HepG2 (cell line): ENCODE results near the gene PRPSAP1. TPM values are rescaled to one million over a fixed set of nuclear protein-coding genes. Genes with fewer than 3 reads are reported as not detected.

ENCODE experiments used
- CBFB ChIP-seq: sonication (generic); formaldehyde crosslinking; IDR thresholded peaks from 2 replicates; pipeline ENCODE4 v1.4.0; 2020; ENCODE audit warnings: missing genetic modification reagents
- ETV5 ChIP-seq: IDR thresholded peaks from 2 replicates; pipeline ENCODE4 v1.6.1; 2018; ENCODE audit warnings: missing biosample characterization, missing genetic modification reagents, inconsistent platforms, borderline replicate concordance
- KMT2B ChIP-seq: IDR thresholded peaks from 2 replicates; pipeline ENCODE4 v1.6.1; 2016; ENCODE audit warnings: missing genetic modification reagents, missing compliant biosample characterization
- MTF1 ChIP-seq: sonication (generic); formaldehyde crosslinking; IDR thresholded peaks from 2 replicates; pipeline ENCODE4 v1.5.0; 2020; ENCODE audit warnings: missing genetic modification reagents
- PCBP1 ChIP-seq: fragments of 200-400 bp; formaldehyde crosslinking; IDR thresholded peaks from 2 replicates; pipeline ENCODE4 v1.6.1; 2017; ENCODE audit warnings: mild to moderate bottlenecking, low read depth, low read length, borderline replicate concordance
- SOX6 ChIP-seq, 2 experiments: fragments of 450-650 bp in 1 of 2; sonication (generic) in 1 of 2; formaldehyde crosslinking in 1 of 2; IDR thresholded peaks; 2 replicates each; pipeline versions ENCODE4 v1.4.0 to v1.6.1; 2017 to 2020; ENCODE audit warnings: antibody characterized with exemption in 1 of 2, mild to moderate bottlenecking in 1 of 2, missing genetic modification reagents in 1 of 2
- ZBTB1 ChIP-seq: sonication (generic); formaldehyde crosslinking; IDR thresholded peaks from 2 replicates; pipeline ENCODE4 v1.4.0; 2020; ENCODE audit warnings: missing genetic modification reagents, borderline replicate concordance
- ZBTB38 ChIP-seq: sonication (generic); formaldehyde crosslinking; IDR thresholded peaks from 2 replicates; pipeline ENCODE4 v1.5.1; 2020; ENCODE audit warnings: mild to moderate bottlenecking, missing genetic modification reagents
- ZNF20 ChIP-seq: sonication (generic); formaldehyde crosslinking; IDR thresholded peaks from 2 replicates; pipeline ENCODE4 v1.4.0; 2020; ENCODE audit warnings: mild to moderate bottlenecking, moderate library complexity, missing genetic modification reagents
- ZNF232 ChIP-seq: sonication (generic); formaldehyde crosslinking; IDR thresholded peaks from 2 replicates; pipeline ENCODE4 v1.4.0; 2020; ENCODE audit warnings: missing genetic modification reagents, borderline replicate concordance
- ZNF326 ChIP-seq: sonication (generic); formaldehyde crosslinking; IDR thresholded peaks from 2 replicates; pipeline ENCODE4 v1.4.0; 2020; ENCODE audit warnings: missing genetic modification reagents, borderline replicate concordance
- ZNF343 ChIP-seq: sonication (generic); formaldehyde crosslinking; IDR thresholded peaks from 2 replicates; pipeline ENCODE4 v1.4.0; 2020; ENCODE audit warnings: mild to moderate bottlenecking, missing genetic modification reagents
- ZNF556 ChIP-seq: sonication (generic); formaldehyde crosslinking; IDR thresholded peaks from 2 replicates; pipeline ENCODE4 v1.4.0; 2020; ENCODE audit warnings: mild to moderate bottlenecking, missing genetic modification reagents, borderline replicate concordance
- ZNF772 ChIP-seq: sonication (generic); formaldehyde crosslinking; IDR thresholded peaks from 2 replicates; pipeline ENCODE4 v1.5.0; 2020; ENCODE audit warnings: mild to moderate bottlenecking, missing genetic modification reagents
- ZSCAN21 ChIP-seq: sonication (generic); formaldehyde crosslinking; IDR thresholded peaks from 2 replicates; pipeline ENCODE4 v1.8.0; 2022; ENCODE audit warnings: mild to moderate bottlenecking, missing genetic modification reagents, moderate library complexity, borderline replicate concordance
- polyA plus RNA-seq, 8 experiments: library from polyadenylated mRNA; depleted of rRNA in 3 of 8; stranded (reverse) in 7 of 8; unstranded in 1 of 8; fragments of >200 nt; fragmentation: Illumina TruSeq in 4 of 8; extraction: Trizol in 4 of 8; gene quantifications; 2 replicates each; pipeline versions ENCODE4 v1.2.1 to v1.2.3, GENCODE V29; 2011 to 2016; ENCODE audit warnings: low read depth in 4 of 8, missing spikeins in 1 of 8, mixed read lengths in 1 of 8; ENCODE audit not compliant: insufficient read depth in 1 of 8
- total RNA-seq, 5 experiments: library from RNA; depleted of rRNA; stranded (reverse); fragments of >200 nt; fragmentation: Illumina TruSeq; extraction: Trizol; gene quantifications; 2 replicates each; pipeline ENCODE4 v1.2.3, GENCODE V29; 2016; ENCODE audit warnings: low read depth in 1 of 5
- TF ChIP-seq, protein P1 (sequence below): IDR thresholded peaks from 2 replicates; pipeline ENCODE4 v1.6.1; 2016
- TF ChIP-seq, protein P2 (sequence below): sonication (generic); formaldehyde crosslinking; IDR thresholded peaks from 2 replicates; pipeline ENCODE4 v1.8.0; 2022; ENCODE audit warnings: mild to moderate bottlenecking, missing genetic modification reagents; ENCODE audit not compliant: insufficient replicate concordance
- TF ChIP-seq, protein P3 (sequence below): IDR thresholded peaks from 2 replicates; pipeline ENCODE4 v1.6.1; 2016; ENCODE audit warnings: low read depth, control low read depth
- TF ChIP-seq, protein P4 (sequence below): sonication (generic); formaldehyde crosslinking; IDR thresholded peaks from 2 replicates; pipeline ENCODE4 v1.5.0; 2020; ENCODE audit warnings: missing genetic modification reagents, mild to moderate bottlenecking, borderline replicate concordance
- TF ChIP-seq, protein P5 (sequence below), 2 experiments: sonication (generic) in 1 of 2; formaldehyde crosslinking in 1 of 2; IDR thresholded peaks; 2 replicates each; pipeline versions ENCODE4 v1.4.0 to v1.6.1; 2018 to 2020; ENCODE audit warnings: missing genetic modification reagents in 2 of 2, borderline replicate concordance in 1 of 2, low read depth in 1 of 2, mild to moderate bottlenecking in 1 of 2, missing biosample characterization in 1 of 2

PRPSAP1 gene
- total and polyA plus RNA-seq, 2 of the 13 experiments (the other 11 are each of a cell fraction or from before 2014, with no cell fraction given), result 91.1 to 314 TPM

DNA sequence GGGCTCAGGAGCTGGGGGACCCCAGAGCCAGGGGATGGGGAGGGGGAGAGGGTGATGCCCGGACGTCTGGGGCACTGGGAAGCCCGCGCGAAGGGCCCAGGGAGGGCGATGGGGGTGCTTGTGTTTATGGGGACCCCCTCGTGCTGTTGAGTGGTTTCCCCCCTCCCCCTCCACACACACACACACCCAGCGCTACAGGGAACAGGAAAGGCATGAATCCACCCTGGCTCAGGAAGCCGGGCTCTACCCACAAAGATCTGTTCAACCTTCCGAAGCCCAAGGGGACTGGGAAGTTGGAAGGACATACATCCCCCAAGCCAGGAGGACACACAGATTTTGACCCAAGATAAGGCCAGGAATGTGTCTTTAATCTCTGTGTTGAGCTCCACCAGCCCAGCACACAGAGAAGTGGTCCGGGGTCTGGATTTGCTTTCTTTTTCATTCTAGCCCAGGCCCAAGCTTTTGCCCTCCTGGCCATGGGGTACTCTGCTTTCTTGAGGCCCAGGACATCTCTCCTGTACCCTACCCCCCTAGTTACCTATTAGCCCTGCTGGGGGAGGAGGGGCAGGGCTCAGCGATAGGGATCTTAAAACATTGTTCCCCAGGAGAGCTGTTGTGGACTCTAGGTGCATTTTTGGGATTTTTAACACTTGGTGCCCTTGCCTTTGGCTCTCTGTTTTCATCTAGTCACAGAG, 87.3 kb downstream of the PRPSAP1 start (continued):
- TF ChIP-seq ZBTB1 (CRISPR knock-in tag), result no peak
- TF ChIP-seq, protein P1, sequence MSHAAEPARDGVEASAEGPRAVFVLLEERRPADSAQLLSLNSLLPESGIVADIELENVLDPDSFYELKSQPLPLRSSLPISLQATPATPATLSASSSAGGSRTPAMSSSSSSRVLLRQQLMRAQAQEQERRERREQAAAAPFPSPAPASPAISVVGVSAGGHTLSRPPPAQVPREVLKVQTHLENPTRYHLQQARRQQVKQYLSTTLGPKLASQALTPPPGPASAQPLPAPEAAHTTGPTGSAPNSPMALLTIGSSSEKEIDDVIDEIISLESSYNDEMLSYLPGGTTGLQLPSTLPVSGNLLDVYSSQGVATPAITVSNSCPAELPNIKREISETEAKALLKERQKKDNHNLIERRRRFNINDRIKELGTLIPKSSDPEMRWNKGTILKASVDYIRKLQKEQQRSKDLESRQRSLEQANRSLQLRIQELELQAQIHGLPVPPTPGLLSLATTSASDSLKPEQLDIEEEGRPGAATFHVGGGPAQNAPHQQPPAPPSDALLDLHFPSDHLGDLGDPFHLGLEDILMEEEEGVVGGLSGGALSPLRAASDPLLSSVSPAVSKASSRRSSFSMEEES, result no peak
- 0 out of 2 replicates have a peak, but pooled peaks have one; percentile 27 for TF ChIP-seq ZNF232 (CRISPR knock-in tag)
- TF ChIP-seq MTF1, result no peak
- no peak for TF ChIP-seq ZNF772 (CRISPR knock-in tag)
- no peak for TF ChIP-seq SOX6 (IDR thresholded peaks at IDR 0.05)
- 0 out of 2 replicates have a peak, but pooled peaks have one; percentile 32 for TF ChIP-seq SOX6 (CRISPR knock-in tag; IDR thresholded peaks at IDR 0.05)
- TF ChIP-seq, protein P2, sequence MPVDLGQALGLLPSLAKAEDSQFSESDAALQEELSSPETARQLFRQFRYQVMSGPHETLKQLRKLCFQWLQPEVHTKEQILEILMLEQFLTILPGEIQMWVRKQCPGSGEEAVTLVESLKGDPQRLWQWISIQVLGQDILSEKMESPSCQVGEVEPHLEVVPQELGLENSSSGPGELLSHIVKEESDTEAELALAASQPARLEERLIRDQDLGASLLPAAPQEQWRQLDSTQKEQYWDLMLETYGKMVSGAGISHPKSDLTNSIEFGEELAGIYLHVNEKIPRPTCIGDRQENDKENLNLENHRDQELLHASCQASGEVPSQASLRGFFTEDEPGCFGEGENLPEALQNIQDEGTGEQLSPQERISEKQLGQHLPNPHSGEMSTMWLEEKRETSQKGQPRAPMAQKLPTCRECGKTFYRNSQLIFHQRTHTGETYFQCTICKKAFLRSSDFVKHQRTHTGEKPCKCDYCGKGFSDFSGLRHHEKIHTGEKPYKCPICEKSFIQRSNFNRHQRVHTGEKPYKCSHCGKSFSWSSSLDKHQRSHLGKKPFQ (CRISPR knock-in tag), result peak; percentile 8
- TF ChIP-seq, protein P3, sequence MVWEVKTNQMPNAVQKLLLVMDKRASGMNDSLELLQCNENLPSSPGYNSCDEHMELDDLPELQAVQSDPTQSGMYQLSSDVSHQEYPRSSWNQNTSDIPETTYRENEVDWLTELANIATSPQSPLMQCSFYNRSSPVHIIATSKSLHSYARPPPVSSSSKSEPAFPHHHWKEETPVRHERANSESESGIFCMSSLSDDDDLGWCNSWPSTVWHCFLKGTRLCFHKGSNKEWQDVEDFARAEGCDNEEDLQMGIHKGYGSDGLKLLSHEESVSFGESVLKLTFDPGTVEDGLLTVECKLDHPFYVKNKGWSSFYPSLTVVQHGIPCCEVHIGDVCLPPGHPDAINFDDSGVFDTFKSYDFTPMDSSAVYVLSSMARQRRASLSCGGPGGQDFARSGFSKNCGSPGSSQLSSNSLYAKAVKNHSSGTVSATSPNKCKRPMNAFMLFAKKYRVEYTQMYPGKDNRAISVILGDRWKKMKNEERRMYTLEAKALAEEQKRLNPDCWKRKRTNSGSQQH, result 0 out of 2 replicates have a peak, but pooled peaks have one; percentile 42
- 0 out of 2 replicates have a peak, but pooled peaks have one; percentile 56 for TF ChIP-seq ZNF343 (CRISPR knock-in tag)
- 0 out of 2 replicates have a peak, but pooled peaks have one; percentile 61 for TF ChIP-seq PCBP1
- no peak for TF ChIP-seq ZNF556
- peak; percentile 10; the same call in 1 of the 2 replicates for TF ChIP-seq KMT2B (CRISPR knock-in tag)
- 0 out of 2 replicates have a peak, but pooled peaks have one; percentile 22 for TF ChIP-seq ETV5 (CRISPR knock-in tag)
- TF ChIP-seq ZNF20 (CRISPR knock-in tag), result no peak
- TF ChIP-seq, protein P4, sequence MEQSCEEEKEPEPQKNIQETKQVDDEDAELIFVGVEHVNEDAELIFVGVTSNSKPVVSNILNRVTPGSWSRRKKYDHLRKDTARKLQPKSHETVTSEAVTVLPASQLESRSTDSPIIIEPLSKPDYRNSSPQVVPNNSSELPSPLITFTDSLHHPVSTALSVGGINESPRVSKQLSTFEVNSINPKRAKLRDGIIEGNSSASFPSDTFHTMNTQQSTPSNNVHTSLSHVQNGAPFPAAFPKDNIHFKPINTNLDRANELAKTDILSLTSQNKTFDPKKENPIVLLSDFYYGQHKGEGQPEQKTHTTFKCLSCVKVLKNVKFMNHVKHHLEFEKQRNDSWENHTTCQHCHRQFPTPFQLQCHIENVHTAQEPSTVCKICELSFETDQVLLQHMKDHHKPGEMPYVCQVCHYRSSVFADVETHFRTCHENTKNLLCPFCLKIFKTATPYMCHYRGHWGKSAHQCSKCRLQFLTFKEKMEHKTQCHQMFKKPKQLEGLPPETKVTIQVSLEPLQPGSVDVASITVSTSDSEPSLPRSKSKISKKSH (CRISPR knock-in tag), result no peak
- peak; percentile 28; the same call in 1 of the 2 replicates for TF ChIP-seq ZSCAN21 (CRISPR knock-in tag)
- TF ChIP-seq, protein P5, sequence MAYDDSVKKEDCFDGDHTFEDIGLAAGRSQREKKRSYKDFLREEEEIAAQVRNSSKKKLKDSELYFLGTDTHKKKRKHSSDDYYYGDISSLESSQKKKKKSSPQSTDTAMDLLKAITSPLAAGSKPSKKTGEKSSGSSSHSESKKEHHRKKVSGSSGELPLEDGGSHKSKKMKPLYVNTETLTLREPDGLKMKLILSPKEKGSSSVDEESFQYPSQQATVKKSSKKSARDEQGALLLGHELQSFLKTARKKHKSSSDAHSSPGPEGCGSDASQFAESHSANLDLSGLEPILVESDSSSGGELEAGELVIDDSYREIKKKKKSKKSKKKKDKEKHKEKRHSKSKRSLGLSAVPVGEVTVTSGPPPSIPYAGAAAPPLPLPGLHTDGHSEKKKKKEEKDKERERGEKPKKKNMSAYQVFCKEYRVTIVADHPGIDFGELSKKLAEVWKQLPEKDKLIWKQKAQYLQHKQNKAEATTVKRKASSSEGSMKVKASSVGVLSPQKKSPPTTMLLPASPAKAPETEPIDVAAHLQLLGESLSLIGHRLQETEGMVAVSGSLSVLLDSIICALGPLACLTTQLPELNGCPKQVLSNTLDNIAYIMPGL (CRISPR knock-in tag; IDR thresholded peaks at IDR 0.05; ENCODE audit: borderline replicate concordance in 1 of 2, low read depth in 1 of 2), result 0 out of 4 replicates have a peak, but pooled peaks of 1 of the 2 experiments have one; percentile 28
- no peak for TF ChIP-seq ZNF326
- TF ChIP-seq ZBTB38 (CRISPR knock-in tag), result 0 out of 2 replicates have a peak, but pooled peaks have one; percentile 6
- TF ChIP-seq CBFB, result no peak
